A204.1 (cell line): ENCODE results near the gene TADA3.
"Not testable (repeated sequence)": the region's sequence is repeated elsewhere in the genome, so short reads cannot be mapped to it uniquely, and the experiment has no call there.

Experiments used
- FAIRE-seq: peaks from 2 replicates; lab custom pipeline; 2012; peaks lifted over from hg19 to GRCh38; lab: Jason Lieb, UNC

TADA3 gene

DNA sequence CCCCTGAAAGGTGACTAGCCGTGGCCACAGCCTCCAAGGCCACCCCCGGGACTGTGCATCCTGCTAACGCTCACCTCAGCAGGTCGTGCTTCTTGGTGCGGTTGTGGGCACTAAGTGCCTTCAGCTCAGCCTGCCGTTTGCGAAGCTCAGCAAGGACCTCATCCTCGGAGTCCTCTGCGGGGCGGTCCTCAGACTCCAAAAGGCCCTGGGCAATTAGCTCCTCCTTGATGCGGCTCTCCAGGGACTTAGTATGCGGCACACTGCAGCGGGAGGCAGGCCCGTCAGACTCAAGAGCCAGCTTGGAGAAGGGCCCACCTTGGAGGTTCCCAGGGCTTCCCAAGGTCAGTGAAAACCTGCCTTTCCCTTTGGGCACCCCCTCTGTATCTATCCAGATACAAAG, 8.3 kb downstream of the TADA3 start:
- no peak for FAIRE-seq

DNA sequence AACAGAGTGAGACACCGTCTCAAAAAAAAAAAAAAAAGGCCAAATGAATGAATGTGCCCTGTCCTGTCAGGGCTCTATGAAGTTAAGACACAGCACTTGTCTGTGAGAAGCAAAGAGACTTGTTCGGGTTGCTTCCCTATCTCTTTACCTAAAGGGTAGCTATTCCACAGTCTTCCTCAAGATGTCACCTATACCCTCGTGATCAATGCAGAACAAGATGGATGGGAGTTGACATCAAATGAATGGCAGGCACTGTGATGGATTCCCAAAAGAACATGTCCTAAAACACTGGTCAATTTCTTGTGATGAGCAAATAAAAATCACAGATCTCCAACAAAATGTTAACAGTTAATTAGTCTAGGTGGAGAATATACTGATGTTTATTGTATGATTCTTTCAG, 9.5 kb downstream of the TADA3 start:
- no peak for FAIRE-seq

DNA sequence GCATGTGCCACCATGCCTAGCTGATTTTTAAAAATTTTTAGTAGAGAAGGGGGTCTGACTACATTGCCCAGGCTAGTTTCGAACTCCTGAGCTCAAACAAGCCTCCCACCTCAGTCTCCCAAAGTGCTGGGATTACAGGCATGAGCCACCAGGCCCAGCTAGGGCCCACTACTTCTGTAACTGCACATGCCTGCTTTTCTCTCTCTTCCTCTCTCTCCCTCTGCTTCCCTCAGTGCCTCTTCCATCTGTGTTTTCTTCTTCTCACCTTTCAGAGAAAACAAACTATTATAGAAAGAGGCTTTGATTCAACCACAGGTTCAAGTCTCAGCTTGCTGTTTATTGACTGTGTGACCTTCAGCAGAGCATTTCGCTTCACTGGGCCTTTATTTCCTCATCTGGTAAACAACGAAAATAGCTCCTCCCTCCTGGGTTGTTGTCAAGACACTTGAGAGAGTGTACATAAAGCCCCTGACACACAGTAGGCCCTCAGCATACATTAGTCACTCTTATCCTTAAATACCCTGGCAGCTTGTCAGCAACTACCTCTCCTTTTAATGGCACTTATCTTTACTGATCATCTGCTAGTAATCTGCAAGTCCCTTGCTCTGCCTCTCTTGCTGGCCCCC, 10.2 kb downstream of the TADA3 start:
- FAIRE-seq, result no peak

DNA sequence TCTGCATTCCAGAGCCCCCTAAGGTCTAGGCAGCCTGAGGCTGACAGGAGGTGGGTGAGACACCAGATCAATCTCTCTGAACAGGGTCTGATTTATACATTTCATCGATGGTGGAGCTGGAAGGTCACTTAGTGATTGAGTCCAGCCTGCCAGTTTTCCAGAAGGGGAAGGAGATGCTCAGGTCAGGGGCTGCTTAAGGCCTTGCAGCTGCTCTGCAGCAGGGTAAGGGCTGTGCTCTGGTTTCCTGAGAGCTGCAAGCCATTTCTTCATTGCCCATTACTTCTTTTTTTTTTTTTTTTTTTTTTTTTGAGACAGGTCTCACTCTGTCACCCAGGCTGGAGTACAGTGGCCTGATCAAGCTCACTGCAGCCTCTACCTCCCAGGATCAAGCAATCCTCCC, 10.7 kb downstream of the TADA3 start:
- no peak for FAIRE-seq

DNA sequence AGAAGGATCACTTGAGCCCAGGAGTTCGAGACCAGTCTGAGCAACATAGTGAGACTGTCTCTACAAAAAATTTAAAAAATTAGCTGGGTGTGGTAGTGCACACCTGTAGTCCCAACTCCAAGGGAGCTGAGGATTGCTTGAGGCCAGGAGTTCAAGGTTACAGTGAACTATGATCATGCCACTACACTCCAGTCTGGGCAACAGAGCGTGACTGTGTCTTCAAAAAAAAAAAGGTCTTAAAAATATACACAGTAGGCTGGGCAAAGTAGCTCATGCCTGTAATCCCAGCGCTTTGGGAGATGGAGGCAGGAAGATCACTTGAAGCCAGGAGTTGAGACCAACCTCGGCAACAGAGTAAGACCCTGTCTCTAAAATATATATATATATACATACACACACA, 11.4 kb downstream of the TADA3 start:
- no peak for FAIRE-seq

DNA sequence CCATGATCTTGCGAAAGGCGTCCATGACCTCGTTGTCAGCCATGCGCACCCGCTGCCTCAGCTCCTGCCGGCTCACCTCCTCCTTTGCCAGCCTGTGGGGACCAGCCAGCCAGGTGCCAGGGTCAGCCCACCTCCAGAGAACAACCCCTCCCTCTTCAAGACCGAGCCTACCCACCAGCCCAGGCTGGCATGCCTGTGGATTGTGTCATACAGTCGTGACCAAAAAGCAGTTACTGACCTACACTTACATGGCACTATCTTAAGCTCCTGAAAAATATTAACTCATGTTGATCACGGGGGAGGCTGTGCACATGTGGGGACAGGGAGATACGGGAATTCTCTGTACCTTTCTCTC, 11.8 kb downstream of the TADA3 start:
- FAIRE-seq, result no peak

DNA sequence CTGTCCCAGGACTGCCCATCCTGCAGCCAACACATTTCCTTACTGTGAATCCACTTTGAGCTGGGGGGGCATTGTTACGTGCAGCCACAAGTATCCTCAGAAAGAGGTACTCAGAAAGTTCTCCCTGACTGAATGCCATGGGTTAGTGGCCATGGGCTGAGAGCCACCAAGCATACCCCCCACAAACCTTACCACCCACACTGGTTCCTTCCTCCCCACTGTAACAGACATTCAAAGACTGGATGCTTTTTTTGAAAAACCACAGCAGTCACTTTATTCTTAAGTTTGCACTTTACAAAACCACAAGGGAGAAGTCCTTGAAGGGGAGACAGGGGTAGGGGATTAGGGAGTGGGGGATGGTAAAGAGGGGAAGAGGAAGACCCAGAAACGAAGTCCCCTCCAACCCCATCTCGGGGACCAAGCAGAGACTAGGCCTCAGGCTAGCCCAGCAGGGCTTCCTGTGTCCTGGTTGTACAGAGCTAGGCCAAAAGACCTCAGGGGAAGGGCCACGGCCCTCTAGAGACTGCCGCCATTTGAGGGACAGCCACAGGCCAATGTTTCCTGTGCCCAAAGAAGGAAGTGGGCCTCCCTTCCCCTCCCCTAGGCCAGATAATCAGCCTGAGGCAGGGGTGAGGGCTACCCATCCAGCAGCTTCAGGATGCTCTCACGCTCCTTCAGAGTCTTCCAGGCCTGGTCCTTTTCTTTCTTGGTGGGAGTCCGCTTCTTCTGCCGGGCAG, 12.4 kb downstream of the TADA3 start:
- FAIRE-seq, result no peak

DNA sequence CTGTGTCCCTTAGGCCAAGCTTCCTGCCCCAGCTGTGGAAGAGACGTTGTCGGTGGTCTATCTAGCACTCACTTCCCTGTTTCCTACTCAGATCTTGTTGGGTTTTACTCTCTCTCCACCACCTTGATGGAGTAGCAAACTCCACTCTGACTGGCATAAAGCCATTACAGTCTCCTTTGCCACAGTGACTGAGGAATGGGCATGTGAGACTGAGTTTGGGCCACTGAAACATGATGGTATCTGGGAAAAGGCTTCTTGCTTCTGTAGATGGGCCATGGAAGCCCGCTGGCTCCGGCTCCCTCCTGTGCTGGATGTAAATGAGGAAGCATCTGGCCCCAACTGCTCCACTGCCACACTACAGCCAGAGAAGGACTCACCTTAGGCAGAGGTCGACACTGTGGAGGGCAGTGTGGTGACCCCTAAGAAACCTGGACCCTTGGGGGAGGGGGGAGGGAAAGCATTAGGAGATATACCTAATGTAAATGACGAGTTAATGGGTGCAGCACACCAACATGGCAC, 13.1 kb downstream of the TADA3 start:
- FAIRE-seq, result no peak

DNA sequence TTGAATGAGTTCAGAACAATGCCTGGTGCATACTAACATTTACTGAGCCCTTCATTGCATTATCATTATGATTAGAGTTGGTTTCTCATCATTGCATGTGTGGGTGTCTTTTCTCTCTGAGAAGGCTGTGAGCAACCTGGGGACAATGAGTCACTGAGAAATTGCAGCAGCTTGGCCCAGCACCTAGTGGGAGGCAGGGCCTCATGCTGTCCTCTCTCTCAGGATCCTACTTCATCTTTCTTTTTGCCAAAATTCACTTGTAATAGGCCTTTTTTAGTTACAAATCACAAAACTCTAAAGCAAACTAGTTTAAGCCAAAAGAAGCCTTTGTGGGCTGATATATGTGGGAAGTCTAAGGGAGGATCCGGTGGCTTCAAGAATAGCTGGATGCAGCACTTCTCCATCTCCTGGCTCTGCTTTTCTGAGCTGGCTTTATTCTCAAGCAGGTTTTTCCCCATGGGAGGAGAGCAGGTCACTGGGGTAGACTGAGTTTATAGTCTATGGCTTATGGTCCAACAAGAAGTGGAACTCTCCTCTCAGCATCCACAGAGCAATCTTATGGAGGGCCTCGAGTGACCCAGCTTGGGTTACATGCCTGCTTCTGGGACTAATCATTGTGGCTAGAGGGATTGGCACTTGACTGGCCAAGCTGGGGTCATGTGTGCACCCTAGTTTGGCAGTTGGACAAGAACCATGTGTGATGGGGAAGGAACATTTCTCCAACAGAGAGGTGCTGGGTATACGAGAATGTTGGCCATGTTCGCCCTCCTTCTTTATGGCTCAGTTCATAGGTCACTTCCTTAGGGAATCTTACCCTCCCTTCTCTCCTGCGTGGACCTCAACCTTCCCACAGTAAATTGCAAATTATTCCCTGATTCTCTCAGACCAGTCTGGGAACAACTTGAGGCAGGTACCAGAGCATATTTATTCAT, 13.9 kb downstream of the TADA3 start:
- no peak for FAIRE-seq

DNA sequence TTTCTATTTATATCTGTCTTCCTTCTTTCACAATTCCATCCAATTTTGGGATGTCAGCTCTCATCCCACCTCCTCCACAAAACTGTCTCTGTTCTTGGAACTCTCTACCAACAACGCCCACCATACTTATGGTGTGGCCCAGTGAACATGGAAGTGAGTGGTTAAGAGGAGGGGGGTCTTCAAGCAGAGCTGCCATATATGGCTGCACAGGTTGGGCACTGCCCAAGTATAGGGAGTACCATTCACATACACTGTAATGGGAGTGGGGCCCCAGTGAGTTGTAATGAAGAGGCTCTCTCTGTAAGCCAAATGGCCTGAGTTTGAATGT, 14.6 kb downstream of the TADA3 start:
- no peak for FAIRE-seq

DNA sequence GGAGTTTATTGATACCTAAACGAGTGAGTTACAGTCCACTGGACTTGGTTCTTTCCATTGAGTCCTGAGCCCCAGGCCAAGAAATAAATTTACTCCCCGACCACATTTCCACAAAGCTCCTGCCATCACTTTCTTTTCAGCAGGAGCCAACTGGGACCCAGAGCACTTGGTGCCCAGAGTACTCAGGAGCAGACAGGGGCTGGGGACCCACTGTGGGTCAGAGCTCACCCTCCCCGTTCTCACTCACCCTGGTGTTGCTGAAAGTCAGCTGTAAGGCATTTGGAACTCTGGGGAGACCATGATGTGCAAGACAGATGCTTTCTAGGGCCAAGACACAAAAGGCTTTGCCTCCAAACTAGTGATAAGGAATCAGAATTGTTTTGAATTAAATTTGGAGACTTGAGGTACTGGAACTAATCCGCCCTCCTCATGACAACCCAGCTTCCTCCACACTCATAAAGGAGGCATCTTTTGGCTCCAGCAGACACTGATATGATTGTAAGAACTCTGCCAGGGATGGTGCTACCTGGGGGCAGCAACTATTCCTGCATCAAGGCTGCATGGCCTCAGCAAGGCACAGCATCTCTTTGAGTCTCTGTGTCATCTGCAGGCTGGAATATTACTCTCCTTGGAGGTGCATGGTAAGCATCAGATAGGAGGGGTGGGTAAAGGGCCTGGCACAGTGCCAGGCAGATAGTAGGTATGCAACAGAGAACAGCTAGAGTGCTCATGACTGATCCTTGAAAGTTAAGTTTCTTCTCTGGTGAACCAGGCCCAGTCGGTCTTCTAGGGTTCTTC, 15.2 kb downstream of the TADA3 start:
- FAIRE-seq, result no peak

DNA sequence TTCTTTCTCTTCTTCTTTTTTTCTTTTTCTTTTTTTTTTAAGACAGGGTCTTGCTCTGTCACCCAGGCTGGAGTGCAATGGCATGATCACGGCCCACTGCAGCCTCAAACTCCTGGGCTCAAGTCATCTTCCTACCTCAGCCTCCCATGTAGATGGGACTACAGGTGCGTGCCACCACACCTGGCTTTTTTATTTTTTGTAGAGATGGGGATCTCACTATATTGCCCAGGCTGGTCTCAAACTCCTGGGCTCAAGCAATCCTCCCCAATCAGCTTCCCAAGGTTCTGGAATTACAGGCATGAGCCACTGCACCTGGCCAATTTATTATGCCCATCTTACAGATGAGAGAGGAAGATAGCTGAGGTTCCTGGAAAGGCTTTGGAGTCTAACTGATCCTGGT, 21.3 kb downstream of the TADA3 start:
- FAIRE-seq, result not testable (repeated sequence)

DNA sequence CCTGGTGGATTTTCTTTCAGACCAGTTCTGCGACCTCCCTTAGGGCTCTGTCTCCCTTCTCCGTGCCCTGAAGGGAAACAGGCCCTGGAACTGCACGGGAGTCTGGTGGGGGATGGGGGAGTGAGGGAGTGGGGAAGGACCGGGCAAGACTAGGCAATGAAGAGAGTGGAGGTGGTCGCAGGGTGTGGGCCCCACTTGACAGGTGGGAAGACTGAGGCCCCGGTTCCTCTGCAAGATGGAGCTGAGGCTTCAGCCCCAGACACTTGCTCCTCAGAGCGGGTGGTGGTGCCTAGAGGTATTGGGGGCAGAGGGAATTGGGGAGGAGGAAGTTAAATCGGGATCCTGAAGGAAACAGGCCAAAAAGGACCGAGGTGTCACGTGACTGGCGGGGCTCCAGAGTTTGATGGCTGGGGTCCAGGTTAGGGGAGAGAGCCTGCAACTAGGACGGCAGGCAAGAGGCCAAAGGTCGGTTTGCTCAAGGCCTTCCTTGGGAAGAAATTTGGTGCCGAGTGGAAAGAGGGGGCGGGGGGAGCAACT, 21.9 kb downstream of the TADA3 start:
- FAIRE-seq, result no peak

DNA sequence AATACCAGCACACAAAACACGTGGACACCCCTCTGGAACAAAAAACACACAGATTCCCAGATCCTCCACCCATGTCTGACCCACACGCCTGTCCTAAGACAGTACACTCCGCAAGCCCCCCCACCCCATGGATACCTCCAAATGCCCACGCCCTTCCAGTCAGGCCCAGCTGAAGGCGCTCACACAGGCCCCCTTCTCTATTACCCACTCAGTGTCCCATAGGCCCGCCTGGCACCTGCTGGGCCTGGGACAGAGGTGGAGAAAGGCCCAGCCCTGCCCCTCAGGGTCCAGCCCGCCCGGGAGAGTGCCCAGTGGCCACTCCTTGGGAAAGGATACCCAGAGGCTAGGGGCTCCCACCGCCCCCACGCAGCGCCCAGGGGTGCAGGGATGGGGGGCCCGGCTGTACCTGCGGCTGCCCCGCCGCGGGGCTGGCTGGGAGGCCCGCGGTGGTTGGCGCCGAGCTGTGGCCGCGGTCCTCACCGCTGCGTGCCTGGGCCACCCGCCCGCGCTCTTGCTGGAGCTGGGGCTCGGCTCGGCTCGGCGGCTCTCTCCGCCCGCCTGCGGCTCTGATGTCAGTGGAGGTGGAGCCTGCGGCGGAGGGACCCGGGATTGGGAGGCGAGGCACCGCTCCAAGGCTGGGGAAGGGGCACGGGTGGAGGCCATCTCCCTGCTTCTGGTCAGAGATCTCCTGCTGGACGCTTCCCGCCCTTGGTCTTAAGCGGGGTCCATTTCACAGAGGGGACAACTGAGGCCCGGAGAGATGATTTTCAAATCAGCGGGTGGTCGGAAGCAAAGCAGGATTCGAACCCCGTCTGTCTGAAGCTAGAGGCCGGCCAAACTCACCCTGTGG, 22.6 kb downstream of the TADA3 start, which contains the start of gene CAMK1:
Gene CAMK1, minus strand, starts transcription at position 522 of the 850 bp plus-strand sequence. CDS start 2,198 bp downstream, outside the sequence.
- no peak for FAIRE-seq

DNA sequence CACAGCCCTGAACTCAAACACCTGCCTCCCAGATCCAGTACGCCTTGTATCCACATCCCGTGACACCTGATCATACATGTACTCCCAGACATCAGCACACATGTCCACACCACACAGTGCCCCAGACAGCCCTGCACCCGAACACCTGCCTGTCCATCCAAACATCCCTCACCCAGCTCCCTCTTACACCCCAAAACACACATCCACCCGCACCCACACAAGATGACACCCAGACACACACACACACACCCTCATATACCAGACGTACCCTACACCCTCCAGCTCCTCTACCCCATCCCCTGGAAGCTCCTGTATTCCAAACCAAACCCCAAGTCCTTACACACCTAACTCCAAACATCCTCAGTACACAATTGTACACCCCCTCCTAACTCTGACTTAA, 23.3 kb downstream of the TADA3 start:
- no peak for FAIRE-seq

DNA sequence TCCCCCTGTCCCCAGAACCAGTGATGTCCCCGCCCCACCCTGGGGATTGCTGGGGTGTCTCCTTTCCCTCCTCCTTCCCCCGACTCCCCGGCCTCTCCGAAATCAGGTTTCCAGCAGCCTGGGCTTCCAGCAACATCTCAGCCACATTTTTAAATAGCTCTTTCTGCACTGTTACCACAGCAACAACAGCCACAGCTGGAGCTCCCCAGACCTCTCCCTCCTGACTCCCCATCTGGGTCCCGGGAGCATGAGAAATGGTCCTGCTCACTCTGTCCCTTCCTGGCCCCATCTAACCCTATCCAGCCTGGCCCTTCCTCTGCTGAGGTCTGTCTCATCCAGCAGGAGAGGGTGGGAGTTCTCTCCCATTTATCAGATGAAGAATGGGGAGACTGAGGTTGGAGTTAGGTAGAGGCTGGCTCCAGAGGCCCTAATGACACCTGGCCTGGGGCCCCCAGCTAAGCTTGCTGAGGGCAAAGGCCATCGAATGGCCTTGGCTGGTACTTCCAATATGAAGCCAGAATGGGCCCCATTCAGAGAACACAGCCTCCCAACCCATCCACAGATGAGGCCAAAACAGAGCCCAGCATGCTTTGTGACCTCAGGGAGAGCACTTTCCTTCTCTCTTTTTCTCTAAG, 24.0 kb downstream of the TADA3 start:
- no peak for FAIRE-seq

DNA sequence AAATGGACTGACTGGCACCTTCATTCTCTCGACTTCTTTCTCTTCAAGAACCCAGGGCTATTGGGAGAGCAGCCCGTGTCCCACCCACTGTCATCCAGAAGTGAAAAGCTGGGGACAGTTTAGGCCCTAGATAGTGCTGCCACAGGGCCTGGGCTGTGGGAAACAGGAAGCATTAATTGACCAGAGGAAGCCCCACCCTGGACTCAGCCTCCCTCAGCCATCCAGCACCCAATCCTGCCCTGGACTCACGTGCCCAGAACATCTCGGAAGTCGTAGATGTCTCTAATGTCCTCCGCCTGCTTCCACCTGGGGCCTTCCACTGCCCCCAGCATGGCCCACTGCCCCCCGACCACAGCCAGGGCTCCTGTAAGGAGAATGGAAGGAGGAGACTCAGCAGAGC, 24.9 kb downstream of the TADA3 start:
- no peak for FAIRE-seq

DNA sequence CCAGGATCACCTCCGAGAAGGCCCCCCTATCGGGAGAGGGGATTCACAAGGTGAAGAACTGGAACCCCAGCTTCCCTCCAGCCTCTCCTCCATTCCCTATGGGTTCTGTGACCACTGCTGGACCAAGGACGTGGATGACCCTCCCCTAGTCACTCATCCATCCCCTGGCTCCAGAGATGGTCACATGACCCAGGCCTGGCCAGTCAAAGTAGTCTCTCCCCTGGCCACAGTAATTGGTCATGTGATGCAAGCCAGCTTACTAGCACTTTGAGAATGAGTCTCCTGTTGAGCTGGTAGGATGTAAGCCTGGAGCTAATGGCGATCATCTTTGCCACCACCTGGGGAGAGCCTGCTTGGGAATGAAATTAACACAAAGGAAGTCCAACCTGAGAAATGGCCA, 26.4 kb downstream of the TADA3 start:
- no peak for FAIRE-seq

DNA sequence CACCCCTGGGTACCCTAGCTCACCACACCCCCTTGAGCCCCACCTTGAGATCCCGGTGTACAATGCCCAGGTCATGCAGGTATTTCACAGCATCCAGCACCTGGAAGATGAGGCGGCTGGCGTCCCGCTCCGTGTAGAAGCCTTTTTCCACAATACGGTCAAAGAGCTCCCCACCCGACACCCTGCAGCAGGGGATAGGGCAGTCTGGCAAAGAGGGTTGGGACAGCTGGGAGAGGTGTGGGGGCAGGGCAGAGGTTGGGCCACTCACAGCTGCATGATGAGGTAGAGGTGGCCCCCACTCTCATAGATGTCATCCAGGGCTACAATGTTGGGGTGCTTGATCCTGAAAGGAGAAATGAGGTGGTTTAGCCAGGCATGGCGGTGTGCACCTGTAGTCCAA, 29.4 kb downstream of the TADA3 start:
- no peak for FAIRE-seq

DNA sequence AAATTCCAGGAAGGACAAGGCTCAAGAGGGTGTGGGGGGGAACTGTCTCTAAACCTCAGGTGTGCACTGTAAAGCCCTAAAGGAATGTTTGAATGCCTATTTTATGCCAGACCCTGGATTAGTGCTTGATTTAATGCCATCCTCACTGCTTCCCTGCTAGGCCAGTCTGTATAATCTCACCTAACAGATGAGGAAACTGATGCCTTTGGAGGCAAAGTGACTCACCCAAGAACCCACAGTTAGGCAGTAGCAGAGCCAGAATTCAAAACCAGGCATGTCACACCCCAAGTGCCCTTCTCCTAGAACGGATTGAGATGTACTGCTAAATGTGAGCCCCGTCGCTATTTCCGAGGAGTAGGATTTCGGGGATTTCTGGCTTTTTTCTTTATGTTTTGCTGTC, 30.4 kb downstream of the TADA3 start:
- FAIRE-seq, result no peak
